HEK293 (cell line): Measurements from ENCODE around the gene EGFR.

Experiments used
- CTCF ChIA-PET: fragments of 350-600 bp; formaldehyde crosslinking; extraction: SDS; loops from one replicate; lab custom pipeline; 2021; ENCODE audit warnings: antibody characterized with exemption; lab: Yijun Ruan, JAX
- POLR2A ChIA-PET: fragments of 300-600 bp; formaldehyde crosslinking; extraction: SDS; loops from one replicate; lab custom pipeline; 2020; ENCODE audit warnings: antibody characterized with exemption, inconsistent platforms; lab: Yijun Ruan, JAX
- H3K27ac ChIP-seq: fragments of 200-500 bp; sonication (Bioruptor generic); 2 replicates; pipeline ENCODE4 v1.5.1; 2014; ENCODE audit warnings: low read depth, low read length, control low read depth, inconsistent platforms; ENCODE audit errors: extremely low read depth
- H3K36me3 ChIP-seq, 2 experiments: fragments of 200-500 bp in 1 of 2; sonication (Bioruptor generic) in 1 of 2; 1 replicate in 1 of 2; 2 replicates in 1 of 2; pipeline ENCODE4 v1.5.1; 2014 to 2017; ENCODE audit warnings: inconsistent platforms in 2 of 2, low read length in 2 of 2; ENCODE audit not compliant: control insufficient read depth in 2 of 2, insufficient read depth in 1 of 2
- H3K4me1 ChIP-seq: fragments of 200-500 bp; sonication (Bioruptor generic); 2 replicates; pipeline ENCODE4 v1.5.1; 2014; ENCODE audit warnings: mild to moderate bottlenecking, low read length, inconsistent platforms; ENCODE audit not compliant: control insufficient read depth, insufficient read depth
- H3K4me3 ChIP-seq: 2 replicates; pipeline ENCODE4 v1.5.1; 2011; ENCODE audit warnings: low read depth, mild to moderate bottlenecking, control low read depth, low read length, moderate library complexity
- H3K9me3 ChIP-seq: fragments of 200-500 bp; sonication (Bioruptor generic); 2 replicates; pipeline ENCODE4 v1.5.1; 2014; ENCODE audit warnings: low read depth, low read length, inconsistent platforms; ENCODE audit not compliant: control insufficient read depth, insufficient read depth
- IKZF3 ChIP-seq: fragments of 450-650 bp; IDR thresholded peaks from 2 replicates; pipeline ENCODE4 v1.5.0; 2018; ENCODE audit warnings: missing biosample characterization, mild to moderate bottlenecking, missing genetic modification characterization, moderate library complexity
- KLF10 ChIP-seq: fragments of 450-650 bp; IDR thresholded peaks from 2 replicates; pipeline ENCODE4 v1.5.1; 2018; ENCODE audit warnings: missing biosample characterization, mild to moderate bottlenecking, missing genetic modification characterization
- KLF8 ChIP-seq: fragments of 450-650 bp; formaldehyde crosslinking; IDR thresholded peaks from 2 replicates; pipeline ENCODE4 v1.5.1; 2016; ENCODE audit warnings: missing biosample characterization, missing genetic modification characterization
- KLF9 ChIP-seq: fragments of 450-650 bp; formaldehyde crosslinking; IDR thresholded peaks from 2 replicates; pipeline ENCODE4 v1.5.1; 2016; ENCODE audit warnings: missing biosample characterization, missing genetic modification characterization, low read depth
- SP3 ChIP-seq: fragments of 450-650 bp; formaldehyde crosslinking; IDR thresholded peaks from 2 replicates; pipeline ENCODE4 v1.5.1; 2016; ENCODE audit warnings: missing biosample characterization, missing genetic modification characterization
- SP7 ChIP-seq: fragments of 450-650 bp; formaldehyde crosslinking; IDR thresholded peaks from 2 replicates; pipeline ENCODE4 v1.5.1; 2016; ENCODE audit warnings: missing biosample characterization, missing genetic modification characterization
- ZBTB48 ChIP-seq: fragments of 450-650 bp; formaldehyde crosslinking; IDR thresholded peaks from 2 replicates; pipeline ENCODE4 v1.5.1; 2016; ENCODE audit warnings: missing biosample characterization, missing genetic modification characterization
- ZBTB7A ChIP-seq: fragments of 450-650 bp; formaldehyde crosslinking; IDR thresholded peaks from 2 replicates; pipeline ENCODE4 v1.5.1; 2016; ENCODE audit warnings: low read depth, missing biosample characterization, missing genetic modification characterization
- ZIC2 ChIP-seq: fragments of 450-650 bp; formaldehyde crosslinking; IDR thresholded peaks from 2 replicates; pipeline ENCODE4 v1.5.1; 2016; ENCODE audit warnings: missing biosample characterization, missing genetic modification characterization
- ZNF114 ChIP-seq: fragments of 450-650 bp; formaldehyde crosslinking; IDR thresholded peaks from 2 replicates; pipeline ENCODE4 v1.5.0; 2017; ENCODE audit warnings: missing biosample characterization, missing genetic modification characterization
- ZNF174 ChIP-seq: fragments of 450-650 bp; formaldehyde crosslinking; IDR thresholded peaks from 2 replicates; pipeline ENCODE4 v1.5.0; 2017; ENCODE audit warnings: missing biosample characterization, mild to moderate bottlenecking, missing genetic modification characterization
- ZNF335 ChIP-seq: fragments of 450-650 bp; formaldehyde crosslinking; conservative IDR thresholded peaks from 2 replicates; pipeline ENCODE4 v1.5.1; 2016; ENCODE audit warnings: missing biosample characterization, missing genetic modification characterization
- ZNF394 ChIP-seq: fragments of 450-650 bp; formaldehyde crosslinking; IDR thresholded peaks from 2 replicates; pipeline ENCODE4 v1.5.1; 2016; ENCODE audit warnings: missing biosample characterization, missing genetic modification characterization, mild to moderate bottlenecking, moderate library complexity, borderline replicate concordance
- ZNF48 ChIP-seq: fragments of 450-650 bp; formaldehyde crosslinking; IDR thresholded peaks from 2 replicates; pipeline ENCODE4 v1.5.1; 2016; ENCODE audit warnings: missing biosample characterization, missing genetic modification characterization
- ZNF629 ChIP-seq: fragments of 450-650 bp; formaldehyde crosslinking; IDR thresholded peaks from 2 replicates; pipeline ENCODE4 v1.5.1; 2017; ENCODE audit warnings: missing biosample characterization, missing genetic modification characterization
- ZNF654 ChIP-seq: fragments of 450-650 bp; formaldehyde crosslinking; IDR thresholded peaks from 2 replicates; pipeline ENCODE4 v1.5.1; 2016; ENCODE audit warnings: low read depth, missing biosample characterization, missing genetic modification characterization
- ZXDB ChIP-seq: fragments of 450-650 bp; formaldehyde crosslinking; IDR thresholded peaks from 2 replicates; pipeline ENCODE4 v1.5.1; 2016; ENCODE audit warnings: missing biosample characterization, missing genetic modification characterization
- TF ChIP-seq, protein P1 (sequence below): fragments of 450-650 bp; formaldehyde crosslinking; IDR thresholded peaks from 2 replicates; pipeline ENCODE4 v1.5.1; 2016; ENCODE audit warnings: missing biosample characterization, missing genetic modification characterization
- TF ChIP-seq, protein P2 (sequence below): fragments of 450-650 bp; formaldehyde crosslinking; optimal IDR thresholded peaks from 2 replicates; pipeline ENCODE3; 2016; ENCODE audit warnings: missing biosample characterization, mild to moderate bottlenecking, missing genetic modification characterization
- TF ChIP-seq, protein P3 (sequence below): fragments of 450-650 bp; formaldehyde crosslinking; IDR thresholded peaks from 2 replicates; pipeline ENCODE4 v1.5.1; 2017; ENCODE audit warnings: missing biosample characterization, missing genetic modification characterization
- TF ChIP-seq, protein P4 (sequence below): fragments of 450-650 bp; formaldehyde crosslinking; IDR thresholded peaks from 2 replicates; pipeline ENCODE4 v1.5.1; 2016; ENCODE audit warnings: missing biosample characterization, missing genetic modification characterization
- TF ChIP-seq, protein P5 (sequence below): fragments of 450-650 bp; formaldehyde crosslinking; IDR thresholded peaks from 2 replicates; pipeline ENCODE4 v1.5.1; 2016; ENCODE audit warnings: missing biosample characterization, missing genetic modification characterization
- TF ChIP-seq, protein P6 (sequence below): fragments of 450-650 bp; formaldehyde crosslinking; IDR thresholded peaks from 2 replicates; pipeline ENCODE4 v1.5.1; 2016; ENCODE audit warnings: missing biosample characterization, missing genetic modification characterization

EGFR gene

DNA sequence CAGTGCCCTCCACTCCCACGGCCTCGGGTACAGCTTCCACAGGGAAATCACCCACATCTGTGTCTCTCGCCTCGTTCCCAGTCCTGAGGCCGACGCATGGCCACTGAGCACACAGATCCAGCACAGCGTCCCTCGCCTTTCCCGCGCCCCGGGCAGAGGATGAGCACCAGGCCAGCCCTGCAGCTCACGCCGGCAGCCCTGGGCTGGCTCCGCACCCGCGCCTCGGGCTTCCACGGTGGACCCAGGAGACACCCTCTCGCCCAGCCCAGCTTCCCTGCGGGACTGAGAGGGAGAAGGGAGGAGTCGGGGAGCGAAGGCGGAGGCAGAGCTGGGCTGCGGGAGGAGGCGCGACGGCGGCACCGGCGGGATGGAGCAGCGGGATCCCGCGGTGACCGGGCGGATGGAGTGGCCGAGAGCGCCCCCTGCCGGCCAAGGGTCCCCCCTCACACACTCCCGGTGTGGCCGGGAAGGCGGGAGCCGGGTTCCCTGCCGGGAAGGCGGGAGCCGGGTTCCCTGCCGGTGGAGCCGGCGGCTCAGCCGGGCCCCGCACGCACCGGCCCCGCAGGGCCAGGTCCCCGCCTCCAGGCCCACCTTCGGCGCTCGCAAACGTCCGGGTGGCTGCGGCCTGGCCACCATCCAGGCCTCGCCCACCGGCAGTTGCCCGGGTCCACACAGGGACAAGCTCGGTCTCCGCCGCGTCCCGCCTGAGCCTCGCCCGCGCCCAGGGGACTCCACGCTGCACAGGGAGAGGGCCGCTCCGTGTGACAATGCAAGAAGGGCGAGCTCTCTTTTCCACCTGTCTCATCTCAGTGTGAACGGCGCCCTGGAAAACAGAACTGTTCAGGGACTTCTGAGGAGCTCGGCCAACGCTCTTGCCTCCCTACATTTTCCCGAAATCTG is 236.0 kb downstream of the EGFR start (continued):
- TF ChIP-seq, protein P1, sequence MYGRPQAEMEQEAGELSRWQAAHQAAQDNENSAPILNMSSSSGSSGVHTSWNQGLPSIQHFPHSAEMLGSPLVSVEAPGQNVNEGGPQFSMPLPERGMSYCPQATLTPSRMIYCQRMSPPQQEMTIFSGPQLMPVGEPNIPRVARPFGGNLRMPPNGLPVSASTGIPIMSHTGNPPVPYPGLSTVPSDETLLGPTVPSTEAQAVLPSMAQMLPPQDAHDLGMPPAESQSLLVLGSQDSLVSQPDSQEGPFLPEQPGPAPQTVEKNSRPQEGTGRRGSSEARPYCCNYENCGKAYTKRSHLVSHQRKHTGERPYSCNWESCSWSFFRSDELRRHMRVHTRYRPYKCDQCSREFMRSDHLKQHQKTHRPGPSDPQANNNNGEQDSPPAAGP (tag by site-specific recombination): 0 out of 2 replicates have a peak, but pooled peaks have one; percentile 30
- TF ChIP-seq SP3 (tag by site-specific recombination) (peak; percentile 27; the same call in 1 of the 2 replicates), ZNF394 (peak; percentile 91), ZNF654 (tag by site-specific recombination) (peak; percentile 50), SP7 (0 out of 2 replicates have a peak, but pooled peaks have one; percentile 16), ZXDB (tag by site-specific recombination) (no peak), ZBTB7A (no peak), ZNF48 (no peak), ZBTB48 (0 out of 2 replicates have a peak, but pooled peaks have one; percentile 27), KLF9 (tag by site-specific recombination) (0 out of 2 replicates have a peak, but pooled peaks have one; percentile 14), KLF10 (tag by site-specific recombination) (no peak), IKZF3 (peak; percentile 93), ZIC2 (tag by site-specific recombination) (peak; percentile 83), KLF8 (peak; percentile 41; the same call in 1 of the 2 replicates), ZNF114 (no peak)
- TF ChIP-seq, protein P2, sequence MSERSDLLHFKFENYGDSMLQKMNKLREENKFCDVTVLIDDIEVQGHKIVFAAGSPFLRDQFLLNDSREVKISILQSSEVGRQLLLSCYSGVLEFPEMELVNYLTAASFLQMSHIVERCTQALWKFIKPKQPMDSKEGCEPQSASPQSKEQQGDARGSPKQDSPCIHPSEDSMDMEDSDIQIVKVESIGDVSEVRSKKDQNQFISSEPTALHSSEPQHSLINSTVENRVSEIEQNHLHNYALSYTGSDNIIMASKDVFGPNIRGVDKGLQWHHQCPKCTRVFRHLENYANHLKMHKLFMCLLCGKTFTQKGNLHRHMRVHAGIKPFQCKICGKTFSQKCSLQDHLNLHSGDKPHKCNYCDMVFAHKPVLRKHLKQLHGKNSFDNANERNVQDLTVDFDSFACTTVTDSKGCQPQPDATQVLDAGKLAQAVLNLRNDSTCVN (tag by site-specific recombination): peak; percentile 81
- TF ChIP-seq, protein P3, sequence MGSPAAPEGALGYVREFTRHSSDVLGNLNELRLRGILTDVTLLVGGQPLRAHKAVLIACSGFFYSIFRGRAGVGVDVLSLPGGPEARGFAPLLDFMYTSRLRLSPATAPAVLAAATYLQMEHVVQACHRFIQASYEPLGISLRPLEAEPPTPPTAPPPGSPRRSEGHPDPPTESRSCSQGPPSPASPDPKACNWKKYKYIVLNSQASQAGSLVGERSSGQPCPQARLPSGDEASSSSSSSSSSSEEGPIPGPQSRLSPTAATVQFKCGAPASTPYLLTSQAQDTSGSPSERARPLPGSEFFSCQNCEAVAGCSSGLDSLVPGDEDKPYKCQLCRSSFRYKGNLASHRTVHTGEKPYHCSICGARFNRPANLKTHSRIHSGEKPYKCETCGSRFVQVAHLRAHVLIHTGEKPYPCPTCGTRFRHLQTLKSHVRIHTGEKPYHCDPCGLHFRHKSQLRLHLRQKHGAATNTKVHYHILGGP: no peak

DNA sequence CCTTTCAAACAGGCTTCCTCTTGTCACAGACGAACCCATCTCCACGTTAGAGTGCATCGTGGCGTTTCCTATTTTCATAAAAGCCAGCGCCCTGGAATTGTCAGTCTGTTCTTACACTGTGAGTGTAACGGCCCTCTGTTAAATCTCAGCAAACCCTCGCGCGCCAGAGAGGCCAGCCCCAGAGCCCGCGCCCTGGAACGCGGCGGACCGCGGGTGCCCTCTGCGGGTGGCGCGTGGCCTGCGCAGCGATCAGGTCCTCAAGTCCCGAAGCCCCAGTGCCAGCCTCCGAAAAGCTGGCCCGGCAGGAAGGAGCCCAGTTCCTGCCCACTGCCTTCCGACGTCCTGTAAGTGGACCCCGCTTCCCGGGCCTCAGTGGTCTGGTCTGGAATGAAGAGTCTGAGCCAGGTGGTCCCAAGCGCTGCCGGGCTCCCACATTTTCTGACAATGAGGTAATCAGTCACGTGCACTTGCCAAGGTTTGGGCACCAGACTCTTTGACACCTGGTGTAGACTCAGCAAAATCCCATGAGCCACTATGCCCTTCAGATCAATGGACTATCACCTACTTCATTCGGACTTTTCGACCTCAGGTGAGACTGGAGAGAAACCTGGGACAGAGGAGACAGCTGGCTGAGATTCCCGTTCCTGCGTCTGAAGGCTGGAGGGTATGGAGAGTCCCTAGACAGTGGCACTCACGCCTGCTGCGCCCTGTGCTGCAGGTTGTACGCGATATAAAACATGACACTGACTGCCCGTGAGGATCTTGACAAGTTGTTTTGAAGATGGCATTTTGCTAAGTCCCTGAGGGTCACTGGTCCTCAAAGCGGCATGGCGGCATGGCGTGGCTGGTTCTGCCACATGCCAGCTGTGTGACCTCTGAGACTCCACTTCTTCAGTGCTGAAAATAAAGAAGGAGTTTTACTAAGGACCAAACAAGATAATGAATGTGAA is 237.0 kb downstream of the EGFR start:
- Histone ChIP-seq H3K4me3 (peak overlapping the region; percentile 39), H3K9me3 (no peaks in the 10 kb centered on the region), H3K36me3 (no peaks in the 10 kb centered on the region), H3K27ac (peak overlapping the region; percentile 66; the same call in 1 of the 2 replicates), H3K4me1 (peaks cover 6% of the 10 kb centered on the region; the same call in 1 of the 2 replicates)
- ChIA-PET POLR2A (interaction anchor here (0.6 to 2.5 kb wide), 7 partner anchors 110 to 497 kb away, joined by 3 to 13 read pairs (median 5); partner anchors contain the start of gene SEC61G), CTCF (interaction anchor here (0.6 to 5.7 kb wide), 59 partner anchors 9 to 1141 kb away, joined by 3 to 141 read pairs (median 5); partner anchors contain the start of gene SEC61G)
- TF ChIP-seq ZNF629 (tag by site-specific recombination): peak; percentile 8; the same call in 1 of the 2 replicates
- no peak for TF ChIP-seq ZNF174 (tag by site-specific recombination)
- TF ChIP-seq, protein P4, sequence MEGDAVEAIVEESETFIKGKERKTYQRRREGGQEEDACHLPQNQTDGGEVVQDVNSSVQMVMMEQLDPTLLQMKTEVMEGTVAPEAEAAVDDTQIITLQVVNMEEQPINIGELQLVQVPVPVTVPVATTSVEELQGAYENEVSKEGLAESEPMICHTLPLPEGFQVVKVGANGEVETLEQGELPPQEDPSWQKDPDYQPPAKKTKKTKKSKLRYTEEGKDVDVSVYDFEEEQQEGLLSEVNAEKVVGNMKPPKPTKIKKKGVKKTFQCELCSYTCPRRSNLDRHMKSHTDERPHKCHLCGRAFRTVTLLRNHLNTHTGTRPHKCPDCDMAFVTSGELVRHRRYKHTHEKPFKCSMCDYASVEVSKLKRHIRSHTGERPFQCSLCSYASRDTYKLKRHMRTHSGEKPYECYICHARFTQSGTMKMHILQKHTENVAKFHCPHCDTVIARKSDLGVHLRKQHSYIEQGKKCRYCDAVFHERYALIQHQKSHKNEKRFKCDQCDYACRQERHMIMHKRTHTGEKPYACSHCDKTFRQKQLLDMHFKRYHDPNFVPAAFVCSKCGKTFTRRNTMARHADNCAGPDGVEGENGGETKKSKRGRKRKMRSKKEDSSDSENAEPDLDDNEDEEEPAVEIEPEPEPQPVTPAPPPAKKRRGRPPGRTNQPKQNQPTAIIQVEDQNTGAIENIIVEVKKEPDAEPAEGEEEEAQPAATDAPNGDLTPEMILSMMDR: peak; percentile 79
- TF ChIP-seq ZNF335: peak; percentile 96
- TF ChIP-seq SP7: 0 out of 2 replicates have a peak, but pooled peaks have one; percentile 27
- TF ChIP-seq, protein P5, sequence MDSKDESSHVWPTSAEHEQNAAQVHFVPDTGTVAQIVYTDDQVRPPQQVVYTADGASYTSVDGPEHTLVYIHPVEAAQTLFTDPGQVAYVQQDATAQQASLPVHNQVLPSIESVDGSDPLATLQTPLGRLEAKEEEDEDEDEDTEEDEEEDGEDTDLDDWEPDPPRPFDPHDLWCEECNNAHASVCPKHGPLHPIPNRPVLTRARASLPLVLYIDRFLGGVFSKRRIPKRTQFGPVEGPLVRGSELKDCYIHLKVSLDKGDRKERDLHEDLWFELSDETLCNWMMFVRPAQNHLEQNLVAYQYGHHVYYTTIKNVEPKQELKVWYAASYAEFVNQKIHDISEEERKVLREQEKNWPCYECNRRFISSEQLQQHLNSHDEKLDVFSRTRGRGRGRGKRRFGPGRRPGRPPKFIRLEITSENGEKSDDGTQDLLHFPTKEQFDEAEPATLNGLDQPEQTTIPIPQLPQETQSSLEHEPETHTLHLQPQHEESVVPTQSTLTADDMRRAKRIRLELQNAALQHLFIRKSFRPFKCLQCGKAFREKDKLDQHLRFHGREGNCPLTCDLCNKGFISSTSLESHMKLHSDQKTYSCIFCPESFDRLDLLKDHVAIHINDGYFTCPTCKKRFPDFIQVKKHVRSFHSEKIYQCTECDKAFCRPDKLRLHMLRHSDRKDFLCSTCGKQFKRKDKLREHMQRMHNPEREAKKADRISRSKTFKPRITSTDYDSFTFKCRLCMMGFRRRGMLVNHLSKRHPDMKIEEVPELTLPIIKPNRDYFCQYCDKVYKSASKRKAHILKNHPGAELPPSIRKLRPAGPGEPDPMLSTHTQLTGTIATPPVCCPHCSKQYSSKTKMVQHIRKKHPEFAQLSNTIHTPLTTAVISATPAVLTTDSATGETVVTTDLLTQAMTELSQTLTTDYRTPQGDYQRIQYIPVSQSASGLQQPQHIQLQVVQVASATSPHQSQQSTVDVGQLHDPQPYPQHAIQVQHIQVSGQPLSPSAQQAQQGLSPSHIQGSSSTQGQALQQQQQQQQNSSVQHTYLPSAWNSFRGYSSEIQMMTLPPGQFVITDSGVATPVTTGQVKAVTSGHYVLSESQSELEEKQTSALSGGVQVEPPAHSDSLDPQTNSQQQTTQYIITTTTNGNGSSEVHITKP (tag by site-specific recombination): peak; percentile 32
- TF ChIP-seq ZNF654 (tag by site-specific recombination): peak; percentile 49; the same call in 1 of the 2 replicates
- TF ChIP-seq, protein P6, sequence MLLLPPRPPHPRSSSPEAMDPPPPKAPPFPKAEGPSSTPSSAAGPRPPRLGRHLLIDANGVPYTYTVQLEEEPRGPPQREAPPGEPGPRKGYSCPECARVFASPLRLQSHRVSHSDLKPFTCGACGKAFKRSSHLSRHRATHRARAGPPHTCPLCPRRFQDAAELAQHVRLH: no peak
